ENCODE measurements around the gene FABP3.

DNA sequence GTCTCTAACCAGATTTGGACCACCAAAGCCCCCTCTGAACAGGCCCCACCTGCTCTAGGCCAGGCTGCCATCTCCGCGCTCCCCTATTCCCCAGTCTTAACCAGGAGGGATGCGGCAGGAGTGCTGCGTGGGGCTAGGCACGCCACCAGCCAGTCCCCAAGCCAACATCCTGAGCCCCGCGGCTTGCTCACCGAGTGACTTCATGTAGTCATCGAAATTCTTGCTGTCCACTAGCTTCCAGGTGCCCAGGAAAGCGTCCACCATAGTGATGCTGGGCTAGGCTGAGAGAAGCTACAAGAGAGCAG, 173 bp downstream of the FABP3 start:
- TF ChIP-seq GATA2 (IDR thresholded peaks at IDR 0.05; ENCODE audit: low read depth, low read length): no peak
- no peak for TF ChIP-seq GATA3 (IDR thresholded peaks at IDR 0.05; ENCODE audit: low read depth, low read length)
